Fibroblast of skin of right quadriceps (primary cell): ENCODE results near the gene UBR3.
"Not testable (repeated sequence)": the region's sequence is repeated elsewhere in the genome, so short reads cannot be mapped to it uniquely, and the experiment has no call there.

ENCODE experiments used
- DNase-seq: peaks from one replicate; pipeline ENCODE4 v3.0.0-alpha.2; 2013

UBR3 gene

GRCh38 chr2:169871994-169872393 lies 44.7 kb downstream of the UBR3 start:
- no peak for DNase-seq

GRCh38 chr2:169877398-169877797 lies 50.1 kb downstream of the UBR3 start:
- DNase-seq = no peak

GRCh38 chr2:169887120-169887519 lies 59.9 kb downstream of the UBR3 start:
- DNase-seq = no peak

GRCh38 chr2:169891593-169892298 lies 64.5 kb downstream of the UBR3 start:
- DNase-seq = peak; percentile 18

GRCh38 chr2:169892951-169893350 lies 65.7 kb downstream of the UBR3 start:
- DNase-seq = no peak

GRCh38 chr2:169895294-169895985 lies 68.2 kb downstream of the UBR3 start:
- peak; percentile 4 for DNase-seq

GRCh38 chr2:169897834-169898233 lies 70.6 kb downstream of the UBR3 start:
- DNase-seq = no peak

- DNase-seq = not testable (repeated sequence)
Observed at GRCh38 chr2:169900103-169900502, 72.8 kb downstream of the UBR3 start.

- DNase-seq = no peak
Observed at GRCh38 chr2:169900686-169901085, 73.4 kb downstream of the UBR3 start.

- no peak for DNase-seq
Observed at GRCh38 chr2:169906731-169907130, 79.5 kb downstream of the UBR3 start.

GRCh38 chr2:169909376-169909775 lies 82.1 kb downstream of the UBR3 start:
- no peak for DNase-seq

- no peak for DNase-seq
Observed at GRCh38 chr2:169910109-169910799, 83.0 kb downstream of the UBR3 start.

GRCh38 chr2:169911119-169911518 lies 83.9 kb downstream of the UBR3 start:
- DNase-seq = no peak

GRCh38 chr2:169916623-169917022 lies 89.4 kb downstream of the UBR3 start:
- no peak for DNase-seq

- DNase-seq = no peak
Observed at GRCh38 chr2:169923977-169924376, 96.7 kb downstream of the UBR3 start.

- DNase-seq = no peak
Observed at GRCh38 chr2:169925968-169926367, 98.7 kb downstream of the UBR3 start.

GRCh38 chr2:169928463-169928864 lies 101.2 kb downstream of the UBR3 start:
- peak; percentile 44 for DNase-seq

GRCh38 chr2:169933124-169933711 lies 106.0 kb downstream of the UBR3 start:
- peak; percentile 36 for DNase-seq

- DNase-seq = not testable (repeated sequence)
Observed at GRCh38 chr2:169936652-169937051, 109.4 kb downstream of the UBR3 start.

- peak; percentile 19 for DNase-seq
Observed at GRCh38 chr2:169945515-169945914, 118.3 kb downstream of the UBR3 start.

GRCh38 chr2:169946092-169946491 lies 118.8 kb downstream of the UBR3 start:
- no peak for DNase-seq

- DNase-seq = no peak
Observed at GRCh38 chr2:169946546-169946945, 119.3 kb downstream of the UBR3 start.

- no peak for DNase-seq
Observed at GRCh38 chr2:169955940-169956339, 128.7 kb downstream of the UBR3 start.

- DNase-seq = not testable (repeated sequence)
Observed at GRCh38 chr2:169957219-169957618, 130.0 kb downstream of the UBR3 start.
